Natural killer cell (primary cell): ENCODE measurements around the gene OR4K1. TPM values are rescaled to one million over a fixed set of nuclear protein-coding genes. Genes with fewer than 3 reads are reported as not detected.

ENCODE experiments used
- ATAC-seq, 3 donors: fragments of 150-1000 bp in 2 of 3; fragments of 200-7000 bp in 1 of 3; cut with Tn5 transposase; 1 replicate in 1 of 3; 2 replicates in 2 of 3; pipeline ENCODE4 v1.10.0; 2021; ENCODE audit warnings: mild to moderate bottlenecking in 2 of 3, moderate library complexity in 2 of 3
- DNase-seq, 2 donors: peaks; one replicate each; pipeline versions ENCODE4 v3.0.0 to v3.0.0-alpha.2; 2013 to 2021; ENCODE audit warnings: mixed read lengths in 1 of 2
- H3K27ac ChIP-seq: one replicate; pipeline ENCODE4 v1.5.1; 2013; ENCODE audit warnings: mild to moderate bottlenecking, low read length
- H3K27me3 ChIP-seq: one replicate; pipeline ENCODE4 v1.6.1; 2013; ENCODE audit warnings: low read length; ENCODE audit not compliant: control insufficient read depth, insufficient read depth
- H3K36me3 ChIP-seq: one replicate; pipeline ENCODE4 v1.6.1; 2013; ENCODE audit warnings: low read length; ENCODE audit not compliant: control insufficient read depth, insufficient read depth
- H3K4me1 ChIP-seq: one replicate; pipeline ENCODE4 v1.6.1; 2013; ENCODE audit warnings: low read length; ENCODE audit not compliant: control insufficient read depth, insufficient read depth
- H3K4me3 ChIP-seq: one replicate; pipeline ENCODE4 v1.5.1; 2013; ENCODE audit warnings: low read length
- H3K9me3 ChIP-seq: one replicate; pipeline ENCODE4 v1.6.1; 2013; ENCODE audit warnings: low read length; ENCODE audit not compliant: control insufficient read depth, insufficient read depth
- H3K27ac Mint-ChIP-seq, 2 donors: one replicate each; pipeline ENCODE4 v1.8.0; 2022; ENCODE audit warnings: mild to moderate bottlenecking in 2 of 2, mixed read lengths in 2 of 2, moderate library complexity in 1 of 2
- H3K27me3 Mint-ChIP-seq, 2 donors: one replicate each; pipeline ENCODE4 v1.8.0; 2022; ENCODE audit warnings: low read depth in 2 of 2, mixed read lengths in 2 of 2
- H3K36me3 Mint-ChIP-seq: one replicate; pipeline ENCODE4 v1.8.0; 2022; ENCODE audit warnings: mixed read lengths
- H3K4me1 Mint-ChIP-seq, 2 donors: one replicate each; pipeline ENCODE4 v1.8.0; 2022; ENCODE audit warnings: mixed read lengths in 2 of 2
- H3K4me3 Mint-ChIP-seq: one replicate; pipeline ENCODE4 v1.8.0; 2022; ENCODE audit warnings: mild to moderate bottlenecking, moderate library complexity, mixed read lengths
- H3K9me3 Mint-ChIP-seq, 2 donors: one replicate each; pipeline ENCODE4 v1.8.0; 2022; ENCODE audit warnings: mixed read lengths in 2 of 2
- WGBS: methylation state at CpG from one replicate; pipeline ENCODE4 v1.1.7; 2013; ENCODE audit warnings: missing lambda C conversion rate; ENCODE audit not compliant: insufficient coverage; 5-methylcytosine and 5-hydroxymethylcytosine counted together
- intact Hi-C: fragments of 100-400 bp; cut with micrococcal nuclease; formaldehyde crosslinking; loops from one replicate; pipeline ENCODE4 v1.14.2; 2022
- total RNA-seq, 4 donors: library from RNA; stranded (reverse); fragments of 120-200 nt in 1 of 4; gene quantifications; one replicate each; pipeline versions ENCODE4 v1.2.3 to v1.2.4, GENCODE V29; 2013 to 2022
- TF ChIP-seq, protein P1 (sequence below): fragments of 200-600 bp; IDR thresholded peaks from one replicate; pipeline ENCODE4 v1.8.0; 2022; ENCODE audit warnings: antibody characterized with exemption

The OR4K1 gene
- total RNA-seq, 3 donors from 2014 or later (not counting 1 experiment from before 2014, with no cell fraction given): not detected

DNA sequence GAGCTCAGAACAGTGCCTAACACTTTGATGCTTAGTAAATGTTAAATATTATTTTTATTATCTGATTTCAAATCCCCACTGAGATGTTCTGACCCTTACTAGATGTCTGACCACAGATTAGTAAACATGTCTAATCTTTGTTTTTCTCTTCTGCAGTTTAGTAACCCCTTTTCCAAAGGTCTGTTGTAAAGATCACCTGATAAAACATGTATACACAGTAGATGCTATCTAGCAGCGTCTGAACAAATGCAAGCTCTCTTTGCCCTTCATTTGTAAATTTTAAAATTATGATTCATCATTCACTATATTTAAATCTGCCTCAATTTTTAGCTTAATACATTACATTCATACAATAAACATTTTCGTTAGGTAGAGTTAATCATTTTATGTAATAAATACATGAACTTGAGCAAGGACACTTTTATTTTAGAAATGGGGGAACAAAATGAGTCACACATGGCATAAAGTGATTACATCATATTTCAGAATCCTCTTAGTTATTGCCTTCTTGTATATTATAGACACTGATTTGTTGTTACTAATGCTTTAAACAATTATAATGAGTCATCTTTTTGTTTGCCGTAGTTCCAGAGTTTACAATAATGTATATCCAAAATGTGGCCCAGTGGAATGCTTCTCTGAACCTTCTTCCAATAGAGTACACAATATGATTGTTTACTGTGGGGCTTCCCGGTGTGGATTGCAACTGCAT, 12.0 kb upstream of the OR4K1 start:
- H3K4me3 ChIP-seq: no peak overlapping the region
- no peaks in the 10 kb centered on the region for H3K4me1 ChIP-seq
- Mint-ChIP-seq H3K27ac (no peak overlapping the region), H3K4me1 (no peaks in the 10 kb centered on the region), H3K4me3 (no peak overlapping the region), H3K27me3 (no peaks in the 10 kb centered on the region), H3K9me3 (peaks cover 0 to 2% of the 10 kb centered on the region in 2 donors), H3K36me3 (no peaks in the 10 kb centered on the region)
- no peaks in the 10 kb centered on the region for H3K27me3 ChIP-seq
- H3K9me3 ChIP-seq: no peaks in the 10 kb centered on the region
- H3K36me3 ChIP-seq: no peaks in the 10 kb centered on the region
- intact Hi-C loops: no loop called here
- DNase-seq: no peak
- TF ChIP-seq, protein P1, sequence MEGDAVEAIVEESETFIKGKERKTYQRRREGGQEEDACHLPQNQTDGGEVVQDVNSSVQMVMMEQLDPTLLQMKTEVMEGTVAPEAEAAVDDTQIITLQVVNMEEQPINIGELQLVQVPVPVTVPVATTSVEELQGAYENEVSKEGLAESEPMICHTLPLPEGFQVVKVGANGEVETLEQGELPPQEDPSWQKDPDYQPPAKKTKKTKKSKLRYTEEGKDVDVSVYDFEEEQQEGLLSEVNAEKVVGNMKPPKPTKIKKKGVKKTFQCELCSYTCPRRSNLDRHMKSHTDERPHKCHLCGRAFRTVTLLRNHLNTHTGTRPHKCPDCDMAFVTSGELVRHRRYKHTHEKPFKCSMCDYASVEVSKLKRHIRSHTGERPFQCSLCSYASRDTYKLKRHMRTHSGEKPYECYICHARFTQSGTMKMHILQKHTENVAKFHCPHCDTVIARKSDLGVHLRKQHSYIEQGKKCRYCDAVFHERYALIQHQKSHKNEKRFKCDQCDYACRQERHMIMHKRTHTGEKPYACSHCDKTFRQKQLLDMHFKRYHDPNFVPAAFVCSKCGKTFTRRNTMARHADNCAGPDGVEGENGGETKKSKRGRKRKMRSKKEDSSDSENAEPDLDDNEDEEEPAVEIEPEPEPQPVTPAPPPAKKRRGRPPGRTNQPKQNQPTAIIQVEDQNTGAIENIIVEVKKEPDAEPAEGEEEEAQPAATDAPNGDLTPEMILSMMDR: no peak
- no peak for ATAC-seq
- no peak overlapping the region for H3K27ac ChIP-seq
- WGBS: 67% methylated on average over 3 of the region's 4 CpGs

DNA sequence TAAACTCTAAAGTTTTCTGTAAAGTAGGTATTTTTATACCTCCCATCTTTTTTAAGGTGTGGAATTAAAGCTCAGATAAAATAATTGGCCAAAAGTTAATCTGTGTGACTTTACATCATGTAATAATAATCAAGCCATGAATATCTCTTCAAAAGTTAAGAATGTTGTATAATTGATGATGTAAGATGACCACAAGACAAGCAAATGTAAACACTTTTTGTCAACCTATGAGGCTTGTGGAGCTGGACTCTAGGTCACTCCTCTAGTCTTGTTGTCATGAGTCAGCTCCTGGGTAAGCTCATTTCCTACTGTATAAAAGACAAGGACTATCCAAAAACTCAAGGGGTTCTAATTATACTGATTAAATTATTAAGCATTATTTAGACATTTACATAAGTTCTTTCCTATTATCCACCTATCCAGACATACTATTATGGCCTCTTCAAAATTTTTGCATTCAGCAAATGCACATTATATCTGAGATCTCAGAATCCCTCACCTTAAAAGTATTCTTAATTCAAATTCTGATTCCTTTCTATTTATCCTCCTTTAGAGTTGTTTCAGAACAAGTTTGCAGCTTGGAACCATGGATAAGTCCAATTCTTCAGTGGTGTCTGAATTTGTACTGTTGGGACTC, 10.6 kb upstream of the OR4K1 start, which contains the start of gene OR4K5:
TSS of gene OR4K5 (plus strand) at position 587 of the 637 bp plus-strand sequence. CDS start at position 587, 0 bp downstream.
- no peak within 1 kb of the TSS for H3K27ac Mint-ChIP-seq
- Histone ChIP-seq H3K27ac (no peak within 1 kb of the TSS), H3K4me1 (no peaks in the 10 kb centered on the region), H3K4me3 (no peak within 1 kb of the TSS), H3K36me3 (no peaks in the 10 kb centered on the region), H3K9me3 (no peaks in the 10 kb centered on the region), H3K27me3 (no peaks in the 10 kb centered on the region)
- ATAC-seq (no peak), DNase-seq (no peak)
- TF ChIP-seq, protein P1: no peak
- H3K36me3 Mint-ChIP-seq: no peaks in the 10 kb centered on the region
- intact Hi-C loops: no loop called here
- no peaks in the 10 kb centered on the region for H3K4me1 Mint-ChIP-seq
- H3K9me3 Mint-ChIP-seq: peaks cover 0 to 4% of the 10 kb centered on the region in 2 donors
- no peak within 1 kb of the TSS for H3K4me3 Mint-ChIP-seq
- H3K27me3 Mint-ChIP-seq: no peaks in the 10 kb centered on the region

DNA sequence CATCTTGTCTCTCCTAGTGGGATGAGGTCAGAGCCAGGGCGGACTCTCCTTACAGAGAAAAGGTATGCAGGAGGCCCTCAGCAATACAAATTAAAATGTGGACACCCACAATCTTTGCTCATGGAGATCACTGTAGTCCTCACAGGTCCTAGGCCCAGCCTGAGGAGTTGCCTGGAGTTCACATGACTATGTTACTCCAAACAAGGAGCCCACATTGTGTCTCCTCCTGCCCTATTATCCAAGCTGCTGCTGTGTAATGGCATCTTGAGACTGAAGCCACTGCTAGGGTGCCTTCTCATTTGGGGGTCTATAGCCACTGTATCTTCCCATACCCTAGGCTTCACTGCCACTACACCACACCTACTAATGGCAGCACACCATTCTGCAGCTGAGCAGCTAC, 11.0 kb downstream of the OR4K1 start:
- Mint-ChIP-seq H3K27me3 (no peaks in the 10 kb centered on the region), H3K27ac (no peak overlapping the region), H3K36me3 (no peaks in the 10 kb centered on the region), H3K9me3 (peaks cover 5% of the 10 kb centered on the region in 2 donors), H3K4me3 (no peak overlapping the region), H3K4me1 (no peaks in the 10 kb centered on the region)
- WGBS: 94% methylated on average over 1 of the region's 1 CpG
- Histone ChIP-seq H3K36me3 (no peaks in the 10 kb centered on the region), H3K27ac (no peak overlapping the region), H3K4me3 (no peak overlapping the region), H3K4me1 (no peaks in the 10 kb centered on the region), H3K27me3 (no peaks in the 10 kb centered on the region), H3K9me3 (peaks cover 4% of the 10 kb centered on the region)
- intact Hi-C loops: no loop called here
- ATAC-seq (no peak), DNase-seq (no peak)
- TF ChIP-seq, protein P1: no peak
